GM23338 (cell line): Measurements from ENCODE around the gene JMJD1C. TPM values are rescaled to one million over a fixed set of nuclear protein-coding genes. Genes with fewer than 3 reads are reported as not detected.
"Not testable (repeated sequence)": the region's sequence is repeated elsewhere in the genome, so short reads cannot be mapped to it uniquely, and the experiment has no call there.

Experiments
- ATAC-seq: fragments of 200-7000 bp; cut with Tn5 transposase; 3 replicates; pipeline ENCODE4 v1.9.1; 2020
- DNase-seq: peaks from one replicate; pipeline ENCODE4 v3.0.0-alpha.2; 2015; ENCODE audit warnings: low spot score
- H2AFZ ChIP-seq: fragments of 200-600 bp; sonication (generic); 2 replicates; pipeline ENCODE4 v1.8.0; 2016; ENCODE audit warnings: antibody characterized with exemption, mild to moderate bottlenecking, moderate library complexity
- H3F3A ChIP-seq: fragments of 200-600 bp; sonication (generic); replicated peaks from 2 replicates; pipeline ENCODE4 v1.8.0; 2017; ENCODE audit warnings: antibody characterized with exemption, mixed run types, low read depth
- H3K27ac ChIP-seq: fragments of 200-600 bp; sonication (generic); 2 replicates; pipeline ENCODE4 v1.6.1; 2016; ENCODE audit warnings: low read depth
- H3K27me3 ChIP-seq: fragments of 200-600 bp; sonication (generic); 2 replicates; pipeline ENCODE4 v1.8.0; 2016; ENCODE audit warnings: mild to moderate bottlenecking, mixed run types, moderate library complexity; ENCODE audit not compliant: insufficient read depth
- H3K36me3 ChIP-seq: fragments of 200-600 bp; sonication (generic); 2 replicates; pipeline ENCODE4 v1.8.0; 2016; ENCODE audit warnings: mild to moderate bottlenecking; ENCODE audit not compliant: insufficient read depth
- H3K4me1 ChIP-seq: fragments of 200-600 bp; sonication (generic); 2 replicates; pipeline ENCODE4 v1.8.0; 2016; ENCODE audit warnings: mild to moderate bottlenecking, moderate library complexity; ENCODE audit not compliant: insufficient read depth
- H3K4me2 ChIP-seq: fragments of 200-600 bp; sonication (generic); 2 replicates; pipeline ENCODE4 v1.7.1; 2017; ENCODE audit warnings: mixed run types
- H3K4me3 ChIP-seq: fragments of 200-600 bp; sonication (generic); 2 replicates; pipeline ENCODE4 v1.6.1; 2016; ENCODE audit warnings: mixed run types
- H3K79me2 ChIP-seq: fragments of 200-600 bp; sonication (generic); replicated peaks from 2 replicates; pipeline ENCODE4 v1.8.0; 2017; ENCODE audit warnings: mild to moderate bottlenecking; ENCODE audit not compliant: insufficient read depth
- H3K9me2 ChIP-seq: fragments of 200-600 bp; sonication (generic); 2 replicates; pipeline ENCODE4 v1.8.0; 2017; ENCODE audit not compliant: insufficient read depth
- H4K20me1 ChIP-seq: fragments of 200-600 bp; sonication (generic); replicated peaks from 2 replicates; pipeline ENCODE4 v1.8.0; 2017; ENCODE audit warnings: mild to moderate bottlenecking; ENCODE audit not compliant: insufficient read depth
- H3K27ac Mint-ChIP-seq: 2 replicates; pipeline ENCODE4 v1.8.0; 2020; ENCODE audit warnings: inconsistent platforms, mild to moderate bottlenecking, moderate library complexity, mixed read lengths
- H3K27me3 Mint-ChIP-seq: 3 replicates; pipeline ENCODE4 v1.8.0; 2022; ENCODE audit warnings: low read depth, mild to moderate bottlenecking, moderate library complexity, mixed read lengths, inconsistent platforms; ENCODE audit not compliant: insufficient read depth, poor library complexity
- H3K36me3 Mint-ChIP-seq: 3 replicates; pipeline ENCODE4 v1.8.0; 2021; ENCODE audit warnings: low read depth, mild to moderate bottlenecking, inconsistent platforms, moderate library complexity, mixed read lengths
- H3K4me1 Mint-ChIP-seq: 3 replicates; pipeline ENCODE4 v1.8.0; 2020; ENCODE audit warnings: mild to moderate bottlenecking, inconsistent platforms, mixed read lengths
- H3K4me3 Mint-ChIP-seq: 3 replicates; pipeline ENCODE4 v1.8.0; 2021; ENCODE audit warnings: moderate library complexity, mild to moderate bottlenecking, inconsistent platforms, mixed read lengths
- H3K9me3 Mint-ChIP-seq: 3 replicates; pipeline ENCODE4 v1.8.0; 2020; ENCODE audit warnings: moderate library complexity, mild to moderate bottlenecking, inconsistent platforms, mixed read lengths
- JUNB ChIP-seq: IDR thresholded peaks from one replicate; pipeline ENCODE4 v1.6.1; 2016; ENCODE audit warnings: antibody characterized with exemption; ENCODE audit not compliant: unreplicated experiment
- POLR2AphosphoS5 ChIP-seq: IDR thresholded peaks from 2 replicates; pipeline ENCODE4 v1.6.1; 2016; ENCODE audit warnings: antibody characterized with exemption, low read depth
- STAT1 ChIP-seq: IDR thresholded peaks from one replicate; pipeline ENCODE4 v1.6.1; 2016; ENCODE audit warnings: antibody characterized with exemption; ENCODE audit not compliant: unreplicated experiment
- polyA plus RNA-seq: library from polyadenylated mRNA; unstranded; fragments of >200 nt; fragmentation: Nextera tagmentation; extraction: Ambion mirVana; gene quantifications from 2 replicates; pipeline ENCODE4 v1.2.1, GENCODE V29; 2016
- total RNA-seq: library from RNA; depleted of rRNA; stranded (reverse); fragments of >200 nt; shearing (Covaris generic); gene quantifications from 2 replicates; pipeline ENCODE4 v1.2.3, GENCODE V29; 2014
- TF ChIP-seq, protein P1 (sequence below): IDR thresholded peaks from one replicate; pipeline ENCODE4 v1.6.1; 2018; ENCODE audit warnings: antibody characterized with exemption; ENCODE audit not compliant: unreplicated experiment
- TF ChIP-seq, protein P2 (sequence below): IDR thresholded peaks from 2 replicates; pipeline ENCODE4 v1.6.1; 2016; ENCODE audit warnings: antibody characterized with exemption
- TF ChIP-seq, protein P3 (sequence below), 2 experiments: fragments of 200-600 bp in 1 of 2; sonication (generic) in 1 of 2; conservative IDR thresholded peaks; 2 replicates each; pipeline versions ENCODE4 v1.5.1 to v1.6.1; 2016 to 2017; ENCODE audit warnings: antibody characterized with exemption in 2 of 2, low read depth in 2 of 2, mild to moderate bottlenecking in 2 of 2, moderate library complexity in 1 of 2

The JMJD1C gene
- total and polyA plus RNA-seq, 2 experiments from 2014 or later: 333 to 435 TPM

DNA sequence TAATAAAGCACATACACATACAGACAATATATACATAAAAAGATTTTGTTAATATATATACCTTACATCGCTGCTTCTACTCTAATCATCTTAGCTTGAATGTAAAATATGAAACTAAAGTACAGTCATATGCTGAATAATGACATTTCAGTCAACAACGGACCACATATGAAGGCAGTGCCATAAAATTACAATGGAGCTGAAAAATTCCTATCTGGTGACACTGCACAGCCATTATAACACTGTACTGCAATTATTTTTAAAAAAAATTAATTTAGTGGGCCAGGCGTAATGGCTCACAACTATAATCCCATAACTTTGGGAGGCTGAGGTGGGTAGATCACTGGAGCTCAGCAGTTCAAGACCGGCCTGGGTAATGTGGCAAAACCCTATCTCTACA lies 122.3 kb downstream of the JMJD1C start (continued):
- TF ChIP-seq, protein P1, sequence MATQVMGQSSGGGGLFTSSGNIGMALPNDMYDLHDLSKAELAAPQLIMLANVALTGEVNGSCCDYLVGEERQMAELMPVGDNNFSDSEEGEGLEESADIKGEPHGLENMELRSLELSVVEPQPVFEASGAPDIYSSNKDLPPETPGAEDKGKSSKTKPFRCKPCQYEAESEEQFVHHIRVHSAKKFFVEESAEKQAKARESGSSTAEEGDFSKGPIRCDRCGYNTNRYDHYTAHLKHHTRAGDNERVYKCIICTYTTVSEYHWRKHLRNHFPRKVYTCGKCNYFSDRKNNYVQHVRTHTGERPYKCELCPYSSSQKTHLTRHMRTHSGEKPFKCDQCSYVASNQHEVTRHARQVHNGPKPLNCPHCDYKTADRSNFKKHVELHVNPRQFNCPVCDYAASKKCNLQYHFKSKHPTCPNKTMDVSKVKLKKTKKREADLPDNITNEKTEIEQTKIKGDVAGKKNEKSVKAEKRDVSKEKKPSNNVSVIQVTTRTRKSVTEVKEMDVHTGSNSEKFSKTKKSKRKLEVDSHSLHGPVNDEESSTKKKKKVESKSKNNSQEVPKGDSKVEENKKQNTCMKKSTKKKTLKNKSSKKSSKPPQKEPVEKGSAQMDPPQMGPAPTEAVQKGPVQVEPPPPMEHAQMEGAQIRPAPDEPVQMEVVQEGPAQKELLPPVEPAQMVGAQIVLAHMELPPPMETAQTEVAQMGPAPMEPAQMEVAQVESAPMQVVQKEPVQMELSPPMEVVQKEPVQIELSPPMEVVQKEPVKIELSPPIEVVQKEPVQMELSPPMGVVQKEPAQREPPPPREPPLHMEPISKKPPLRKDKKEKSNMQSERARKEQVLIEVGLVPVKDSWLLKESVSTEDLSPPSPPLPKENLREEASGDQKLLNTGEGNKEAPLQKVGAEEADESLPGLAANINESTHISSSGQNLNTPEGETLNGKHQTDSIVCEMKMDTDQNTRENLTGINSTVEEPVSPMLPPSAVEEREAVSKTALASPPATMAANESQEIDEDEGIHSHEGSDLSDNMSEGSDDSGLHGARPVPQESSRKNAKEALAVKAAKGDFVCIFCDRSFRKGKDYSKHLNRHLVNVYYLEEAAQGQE: no peak
- TF ChIP-seq POLR2AphosphoS5 (no peak), JUNB (no peak), STAT1 (no peak)
- TF ChIP-seq, protein P2, sequence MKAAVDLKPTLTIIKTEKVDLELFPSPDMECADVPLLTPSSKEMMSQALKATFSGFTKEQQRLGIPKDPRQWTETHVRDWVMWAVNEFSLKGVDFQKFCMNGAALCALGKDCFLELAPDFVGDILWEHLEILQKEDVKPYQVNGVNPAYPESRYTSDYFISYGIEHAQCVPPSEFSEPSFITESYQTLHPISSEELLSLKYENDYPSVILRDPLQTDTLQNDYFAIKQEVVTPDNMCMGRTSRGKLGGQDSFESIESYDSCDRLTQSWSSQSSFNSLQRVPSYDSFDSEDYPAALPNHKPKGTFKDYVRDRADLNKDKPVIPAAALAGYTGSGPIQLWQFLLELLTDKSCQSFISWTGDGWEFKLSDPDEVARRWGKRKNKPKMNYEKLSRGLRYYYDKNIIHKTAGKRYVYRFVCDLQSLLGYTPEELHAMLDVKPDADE: no peak
- TF ChIP-seq, protein P3, sequence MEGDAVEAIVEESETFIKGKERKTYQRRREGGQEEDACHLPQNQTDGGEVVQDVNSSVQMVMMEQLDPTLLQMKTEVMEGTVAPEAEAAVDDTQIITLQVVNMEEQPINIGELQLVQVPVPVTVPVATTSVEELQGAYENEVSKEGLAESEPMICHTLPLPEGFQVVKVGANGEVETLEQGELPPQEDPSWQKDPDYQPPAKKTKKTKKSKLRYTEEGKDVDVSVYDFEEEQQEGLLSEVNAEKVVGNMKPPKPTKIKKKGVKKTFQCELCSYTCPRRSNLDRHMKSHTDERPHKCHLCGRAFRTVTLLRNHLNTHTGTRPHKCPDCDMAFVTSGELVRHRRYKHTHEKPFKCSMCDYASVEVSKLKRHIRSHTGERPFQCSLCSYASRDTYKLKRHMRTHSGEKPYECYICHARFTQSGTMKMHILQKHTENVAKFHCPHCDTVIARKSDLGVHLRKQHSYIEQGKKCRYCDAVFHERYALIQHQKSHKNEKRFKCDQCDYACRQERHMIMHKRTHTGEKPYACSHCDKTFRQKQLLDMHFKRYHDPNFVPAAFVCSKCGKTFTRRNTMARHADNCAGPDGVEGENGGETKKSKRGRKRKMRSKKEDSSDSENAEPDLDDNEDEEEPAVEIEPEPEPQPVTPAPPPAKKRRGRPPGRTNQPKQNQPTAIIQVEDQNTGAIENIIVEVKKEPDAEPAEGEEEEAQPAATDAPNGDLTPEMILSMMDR (conservative IDR thresholded peaks at IDR 0.05; ENCODE audit: low read depth in 2 of 2): no peak

DNA sequence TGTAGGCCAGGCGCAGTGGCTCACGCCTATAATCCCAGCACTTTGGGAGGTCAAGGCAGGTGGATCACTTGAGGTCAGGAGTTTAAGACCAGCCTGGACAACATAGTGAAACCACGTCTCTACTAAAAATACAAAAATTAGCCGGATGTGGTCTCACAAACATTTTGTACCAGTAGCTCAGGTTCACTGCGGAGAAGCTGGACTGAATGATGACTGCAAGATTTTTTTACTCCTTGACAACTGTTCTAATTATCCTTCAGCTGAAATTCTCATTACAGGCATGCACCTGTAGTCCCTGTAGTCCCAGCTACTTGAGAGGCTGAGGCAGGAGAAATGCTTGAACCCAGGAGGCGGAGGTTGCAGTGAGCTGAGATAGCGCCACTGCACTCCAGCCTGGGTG lies 126.1 kb downstream of the JMJD1C start:
- not testable (repeated sequence) for H3K4me1 Mint-ChIP-seq, H3K4me3 ChIP-seq, H3K27ac Mint-ChIP-seq, H3K36me3 ChIP-seq, H3K9me2 ChIP-seq, H2AFZ ChIP-seq, H3K4me1 ChIP-seq, H3K27me3 Mint-ChIP-seq, ATAC-seq, H3K9me3 Mint-ChIP-seq, H4K20me1 ChIP-seq, H3F3A ChIP-seq, H3K4me3 Mint-ChIP-seq, H3K36me3 Mint-ChIP-seq, H3K27me3 ChIP-seq, DNase-seq, H3K4me2 ChIP-seq, H3K27ac ChIP-seq
- peaks cover 58% of the 10 kb centered on the region for H3K79me2 ChIP-seq

DNA sequence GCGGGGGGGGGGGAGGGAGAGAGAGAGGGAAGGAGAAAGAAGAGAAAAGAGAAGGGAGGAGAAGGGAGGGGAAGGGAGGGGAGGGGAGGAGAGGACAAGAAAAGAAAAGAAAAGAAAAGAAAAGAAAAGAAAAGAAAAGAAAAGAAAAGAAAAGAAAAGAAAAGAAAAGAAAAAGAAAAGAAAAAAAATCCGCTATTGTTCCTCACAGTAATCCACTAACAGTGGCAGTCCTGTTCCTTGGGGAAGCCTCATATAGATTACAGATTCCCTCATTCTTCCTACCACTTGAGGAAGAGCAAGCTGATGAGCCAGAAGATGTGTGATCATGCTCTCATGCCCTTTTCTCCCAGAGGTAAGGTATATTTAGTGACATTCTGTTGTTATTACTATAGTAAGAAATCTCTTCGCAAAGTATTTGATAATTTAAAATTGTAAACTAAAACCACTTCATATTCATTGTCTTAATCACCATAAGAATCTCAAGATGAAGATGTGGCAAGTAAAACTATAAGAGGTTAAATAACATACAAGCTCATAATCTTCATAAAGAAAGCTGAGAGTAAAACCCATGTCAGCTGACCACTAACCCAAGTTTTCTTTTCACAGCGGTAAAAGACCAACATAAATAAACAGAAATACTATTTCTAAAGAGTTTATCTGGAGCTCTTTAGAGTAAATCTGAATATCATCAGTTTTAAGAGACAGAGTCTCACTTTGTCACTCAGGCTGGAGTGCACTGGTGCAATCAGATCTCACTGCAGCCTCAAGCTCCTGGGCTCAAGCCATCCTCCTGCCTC lies 128.1 kb downstream of the JMJD1C start:
- Mint-ChIP-seq H3K27ac (no peak overlapping the region), H3K9me3 (no peaks in the 10 kb centered on the region), H3K36me3 (no peaks in the 10 kb centered on the region), H3K4me1 (no peaks in the 10 kb centered on the region), H3K27me3 (no peaks in the 10 kb centered on the region), H3K4me3 (no peak overlapping the region)
- Histone ChIP-seq H3F3A (no peaks in the 10 kb centered on the region), H3K79me2 (peaks cover 55% of the 10 kb centered on the region), H3K4me3 (no peak overlapping the region), H3K36me3 (no peaks in the 10 kb centered on the region), H3K4me2 (no peak overlapping the region), H3K9me2 (no peaks in the 10 kb centered on the region), H3K4me1 (no peaks in the 10 kb centered on the region), H2AFZ (no peak overlapping the region), H3K27me3 (no peaks in the 10 kb centered on the region), H4K20me1 (no peaks in the 10 kb centered on the region), H3K27ac (peak overlapping the region; percentile 64; the same call in 1 of the 2 replicates)
- ATAC-seq (no peak), DNase-seq (no peak)
- TF ChIP-seq, protein P2: no peak
- no peak for TF ChIP-seq JUNB
